Stimulated activated CD4-positive, alpha-beta T cell treated with anti-CD3 and anti-CD28 coated beads, Interleukin-12 subunit alpha, Interleukin-12 subunit beta, amount 100 ng/mL, for 48 hours (primary cell): ENCODE measurements around the gene TPPP3.
A peak's percentile ranks its signal among the peaks of the same experiment; 100 is the strongest.

Experiments
- DNase-seq, 3 donors: peaks; one replicate each; pipeline ENCODE4 v3.0.0-alpha.2; 2020; ENCODE audit warnings: low read depth in 2 of 3, low spot score in 1 of 3

TPPP3 gene

GRCh38 chr16:67405336-67405735 lies 12.0 kb upstream of the TPPP3 start:
- no peak for DNase-seq

GRCh38 chr16:67404740-67405226 lies 11.5 kb upstream of the TPPP3 start:
- no peak for DNase-seq

GRCh38 chr16:67403976-67404555 lies 10.8 kb upstream of the TPPP3 start:
- no peak for DNase-seq

GRCh38 chr16:67400901-67401300 lies 7.6 kb upstream of the TPPP3 start:
- DNase-seq: no peak

- DNase-seq: no peak
These were observed 6.7 kb upstream of the TPPP3 start for GRCh38 chr16:67399749-67400704.

- DNase-seq: peak; percentile 20 to 47 (median 46)
These were observed 6.0 kb upstream of the TPPP3 start for GRCh38 chr16:67399218-67399733.

GRCh38 chr16:67398546-67399217 lies 5.4 kb upstream of the TPPP3 start:
- no peak for DNase-seq

- no peak for DNase-seq
These were observed 4.7 kb upstream of the TPPP3 start for GRCh38 chr16:67397812-67398545.

GRCh38 chr16:67397036-67397801 lies 3.9 kb upstream of the TPPP3 start:
- DNase-seq: no peak

GRCh38 chr16:67396159-67397035 lies 3.1 kb upstream of the TPPP3 start:
- DNase-seq: no peak

GRCh38 chr16:67395458-67396158 lies 2.3 kb upstream of the TPPP3 start:
- no peak for DNase-seq

- DNase-seq: no peak
These were observed 1.8 kb upstream of the TPPP3 start for GRCh38 chr16:67395105-67395457.

- no peak for DNase-seq
These were observed 1.1 kb upstream of the TPPP3 start for GRCh38 chr16:67394155-67395104.

GRCh38 chr16:67393788-67394154 lies 473 bp upstream of the TPPP3 start:
- no peak for DNase-seq

- DNase-seq: no peak
These were observed 818 bp downstream of the TPPP3 start for GRCh38 chr16:67392301-67393059.

GRCh38 chr16:67391424-67392300 lies 1.6 kb downstream of the TPPP3 start:
- DNase-seq: no peak
